Measurements from ENCODE around the gene CAST. TPM values are rescaled to one million over a fixed set of nuclear protein-coding genes. Genes with fewer than 3 reads are reported as not detected.
"Not testable (repeated sequence)": the region's sequence is repeated elsewhere in the genome, so short reads cannot be mapped to it uniquely, and the experiment has no call there.

The CAST gene
- polyA plus RNA-seq, 1 donor = 119 TPM

DNA sequence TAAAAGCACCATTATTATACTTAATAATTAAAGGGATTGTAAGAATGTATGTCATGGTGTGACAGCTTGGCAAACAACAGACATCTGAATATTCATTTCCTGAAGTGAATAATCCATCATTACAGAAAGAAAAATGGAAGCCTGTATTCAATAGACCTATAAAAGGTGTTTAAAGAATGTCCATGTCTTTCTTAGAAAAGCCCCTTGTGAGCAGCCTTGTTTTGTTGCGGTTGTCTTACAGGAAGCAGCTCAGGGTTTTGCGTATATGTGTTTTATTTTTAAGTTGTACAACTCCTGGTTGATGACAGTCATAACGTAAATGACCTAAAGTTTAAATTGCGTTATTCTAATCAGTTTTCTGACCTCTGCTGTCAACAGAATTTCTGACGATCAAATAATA is 53.8 kb downstream of the CAST start:
- DNase-seq = no peak

GRCh38 chr5:96716716-96717115 is 54.5 kb downstream of the CAST start:
- DNase-seq = no peak

- DNase-seq = no peak
These were observed 55.7 kb downstream of the CAST start for GRCh38 chr5:96717874-96718273.

DNA sequence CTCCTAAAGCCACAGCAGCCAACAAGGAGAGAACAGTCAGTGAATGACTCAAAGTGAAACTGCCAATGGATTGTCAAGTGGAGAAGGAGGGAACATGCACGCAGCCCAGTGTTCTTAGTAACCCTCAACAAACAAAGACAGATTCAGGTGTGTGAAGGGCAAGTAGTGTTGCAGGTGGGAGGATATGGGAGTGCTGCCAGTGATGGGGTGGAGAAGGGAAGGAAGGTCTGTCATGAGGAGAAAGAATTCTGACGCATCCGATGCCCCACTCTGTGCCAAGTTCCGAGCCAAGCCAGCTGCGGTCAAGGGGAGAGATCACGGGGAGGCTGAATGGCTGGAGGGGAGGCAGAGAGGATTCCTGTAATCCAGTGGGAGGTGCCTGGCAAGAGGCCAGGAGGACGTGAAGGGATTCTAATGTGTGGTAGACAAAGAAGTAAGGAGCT is 56.5 kb downstream of the CAST start:
- no peak for DNase-seq

- no peak for DNase-seq
These were observed 58.2 kb downstream of the CAST start for GRCh38 chr5:96720408-96720807.

- DNase-seq = no peak
These were observed 59.3 kb downstream of the CAST start for GRCh38 chr5:96721351-96721977.

GRCh38 chr5:96725257-96725656 is 63.1 kb downstream of the CAST start:
- no peak for DNase-seq

- DNase-seq = no peak
These were observed 64.6 kb downstream of the CAST start for GRCh38 chr5:96726802-96727201.

GRCh38 chr5:96729156-96729555 is 67.0 kb downstream of the CAST start:
- DNase-seq = no peak

- no peak for DNase-seq
These were observed 68.4 kb downstream of the CAST start for GRCh38 chr5:96730586-96730985.

DNA sequence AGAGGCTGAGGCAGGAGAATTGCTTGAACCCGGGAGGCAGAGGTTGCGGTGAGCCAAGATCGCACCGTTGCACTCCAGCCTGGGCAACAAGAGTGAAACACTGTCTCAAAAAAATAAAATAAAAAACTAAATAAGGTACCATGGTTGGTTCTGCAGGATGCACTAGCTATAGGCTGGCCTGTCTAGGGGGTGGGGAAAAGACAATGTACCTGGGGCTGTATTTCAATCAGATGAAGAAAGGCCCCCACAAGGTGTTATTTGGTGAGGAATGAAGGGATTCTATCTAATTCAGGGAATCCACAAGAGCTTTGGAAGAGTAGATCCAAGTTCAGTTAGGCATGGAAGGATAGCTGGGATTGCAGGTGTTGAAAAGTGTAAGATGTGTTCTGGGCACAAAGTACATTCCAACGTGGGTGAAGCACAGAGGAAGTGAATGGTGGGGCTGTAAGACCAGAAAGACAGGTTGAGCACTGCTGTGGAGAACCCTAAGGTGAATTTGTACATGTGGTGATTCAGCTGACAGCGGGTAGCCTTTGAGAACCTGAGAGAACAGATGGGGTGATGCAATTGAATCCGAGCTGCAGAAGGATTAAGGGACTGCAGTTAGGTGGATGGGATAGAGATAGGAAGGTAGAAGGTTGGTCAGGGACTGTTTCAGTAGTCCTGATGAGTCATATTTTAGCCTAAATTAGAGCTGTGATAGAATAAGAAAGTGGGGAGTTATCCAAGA is 71.8 kb downstream of the CAST start:
- DNase-seq = no peak

- DNase-seq = no peak
These were observed 72.7 kb downstream of the CAST start for GRCh38 chr5:96734871-96735325.

DNA sequence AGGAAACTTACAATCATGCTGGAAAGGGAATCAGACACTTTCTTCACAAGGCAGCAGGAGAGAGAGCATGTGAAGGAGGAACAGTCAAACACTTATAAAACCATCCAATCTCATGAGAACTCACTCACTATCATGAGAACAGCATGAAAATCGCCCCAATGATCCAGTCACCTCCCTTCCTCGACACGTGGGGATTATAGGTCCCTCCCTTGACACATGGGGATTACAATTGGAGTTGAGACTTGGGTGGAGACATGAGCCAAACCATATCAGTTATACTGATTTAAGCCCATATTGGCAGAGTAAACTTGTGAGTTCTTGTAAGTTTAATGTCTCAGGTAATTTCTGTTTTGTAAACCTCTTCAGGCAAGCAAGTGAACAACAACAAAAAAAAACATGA is 74.8 kb downstream of the CAST start:
- no peak for DNase-seq

DNA sequence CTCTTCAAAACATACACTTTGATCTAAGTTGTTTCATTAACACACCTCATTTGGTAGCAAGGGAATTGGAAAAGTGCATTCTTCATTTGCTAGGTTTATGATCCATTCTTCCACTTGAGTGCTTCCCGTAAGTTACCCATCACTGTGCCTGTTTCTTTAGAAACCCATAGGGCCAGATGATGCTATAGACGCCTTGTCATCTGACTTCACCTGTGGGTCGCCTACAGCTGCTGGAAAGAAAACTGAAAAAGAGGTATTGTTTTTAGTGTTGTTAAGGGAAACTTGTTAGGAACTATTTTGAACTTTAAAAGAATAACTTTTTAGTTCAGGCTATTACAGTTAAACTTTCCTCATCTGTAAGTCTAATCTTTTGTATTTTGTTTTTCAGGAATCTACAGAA is 78.9 kb downstream of the CAST start:
- no peak for DNase-seq

DNA sequence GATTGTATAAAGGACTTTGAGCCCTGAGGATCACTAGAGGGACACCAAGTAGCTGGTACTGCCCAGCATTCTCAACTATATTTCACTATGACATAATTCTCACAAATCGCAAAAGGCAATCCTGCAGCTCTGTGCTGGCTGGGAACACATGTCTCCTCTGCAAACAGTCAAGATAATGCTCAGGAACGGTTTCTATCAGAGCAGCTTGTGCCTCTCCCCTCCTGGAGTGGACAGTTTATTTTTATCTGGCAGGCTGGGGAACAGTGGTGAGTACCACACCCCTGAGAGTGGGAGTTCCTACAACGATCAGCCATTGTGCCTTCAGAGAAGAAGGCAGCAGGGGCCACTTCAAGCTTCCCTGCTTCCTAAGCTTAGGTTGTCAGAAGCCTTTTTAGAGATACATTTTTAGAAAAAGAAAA is 79.7 kb downstream of the CAST start:
- no peak for DNase-seq

GRCh38 chr5:96742538-96742937 is 80.4 kb downstream of the CAST start:
- no peak for DNase-seq

DNA sequence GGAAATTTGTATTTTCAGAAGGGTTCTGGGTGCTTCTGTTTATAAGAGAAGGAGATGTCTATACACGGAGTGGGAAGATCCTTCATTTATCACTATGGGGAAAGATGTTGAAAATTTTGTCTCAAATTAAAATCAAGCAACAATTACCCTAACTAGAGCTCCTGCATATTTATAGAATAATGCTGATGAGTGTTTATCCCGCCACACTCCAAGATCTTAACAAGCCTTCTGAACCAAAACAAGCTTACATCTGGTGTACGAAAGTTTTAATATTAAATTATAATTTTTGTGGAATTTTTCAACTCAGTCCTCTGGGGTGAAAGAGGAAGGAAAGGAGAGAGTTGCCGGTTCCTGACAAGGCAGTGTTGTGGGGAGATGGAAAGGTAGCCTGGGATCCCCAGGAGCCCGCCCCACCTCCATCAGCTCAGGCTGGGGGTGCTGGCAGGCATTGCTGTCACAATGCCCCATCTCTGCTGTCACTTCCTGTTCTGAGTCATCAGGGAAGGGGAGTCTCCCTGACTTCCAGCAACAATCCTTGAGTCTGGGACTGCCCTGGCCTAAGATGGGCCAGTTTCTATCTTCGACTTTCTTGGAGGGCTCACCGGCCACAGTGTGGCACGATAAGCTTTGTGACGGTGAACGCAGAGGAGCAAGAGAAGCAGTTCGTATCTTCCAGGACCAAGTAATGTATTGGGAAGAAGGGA is 81.0 kb downstream of the CAST start:
- DNase-seq = no peak

- DNase-seq = no peak
These were observed 81.6 kb downstream of the CAST start for GRCh38 chr5:96743805-96744204.

GRCh38 chr5:96744218-96744617 is 82.0 kb downstream of the CAST start:
- not testable (repeated sequence) for DNase-seq

DNA sequence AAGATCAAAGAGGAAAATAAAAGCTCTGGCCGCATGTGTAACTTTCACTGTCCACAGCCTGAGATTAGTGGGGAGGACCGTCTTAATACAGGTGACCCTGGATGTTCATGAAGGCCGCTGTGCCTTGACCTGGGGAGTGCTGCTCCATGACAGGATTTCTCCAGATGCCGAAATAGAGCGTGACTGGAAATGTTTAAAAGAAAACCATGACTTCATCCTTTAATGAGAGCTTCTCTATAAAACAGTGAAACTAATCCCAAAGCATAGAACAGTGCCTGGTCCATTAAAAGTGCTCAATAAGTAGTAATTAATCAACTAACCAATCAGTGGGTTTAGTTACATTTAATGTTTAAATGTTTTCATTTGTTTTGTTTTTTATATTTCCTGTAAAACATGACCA is 82.8 kb downstream of the CAST start:
- no peak for DNase-seq

- DNase-seq = no peak
These were observed 83.8 kb downstream of the CAST start for GRCh38 chr5:96745844-96746531.

GRCh38 chr5:96747720-96748119 is 85.5 kb downstream of the CAST start:
- DNase-seq = no peak

Measured in hindlimb muscle (tissue), 1 donor.